HG03520 (cell line): ENCODE results near the gene CTDSP1.

Experiments used
- ATAC-seq: cut with Tn5 transposase; IDR thresholded peaks from one replicate; pipeline ENCODE4 v1.9.1; 2021; ENCODE audit warnings: mild to moderate bottlenecking, moderate library complexity; ENCODE audit not compliant: unreplicated experiment

The CTDSP1 gene

GRCh38 chr2:218382785-218383184 is 16.9 kb upstream of the CTDSP1 start:
- ATAC-seq: no peak

- ATAC-seq: no peak
Measured at GRCh38 chr2:218383892-218384519, 15.7 kb upstream of the CTDSP1 start.

DNA sequence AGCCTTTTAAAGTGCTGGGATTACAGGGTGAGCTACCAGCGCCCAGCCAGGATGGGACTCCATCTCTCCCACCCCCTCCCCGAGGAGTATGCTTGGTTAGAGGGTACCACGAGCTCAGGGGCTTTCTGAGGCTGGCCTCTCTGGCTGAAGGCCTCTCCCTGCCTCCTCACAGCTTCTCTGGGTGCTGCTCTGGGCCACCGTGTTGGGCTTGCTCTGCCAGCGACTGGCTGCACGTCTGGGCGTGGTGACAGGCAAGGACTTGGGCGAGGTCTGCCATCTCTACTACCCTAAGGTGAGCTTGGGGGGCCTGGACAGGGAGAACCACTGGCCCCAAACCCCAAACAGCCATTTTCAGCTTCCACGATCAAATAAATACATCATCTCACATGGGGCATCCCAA is 14.7 kb upstream of the CTDSP1 start:
- no peak for ATAC-seq

DNA sequence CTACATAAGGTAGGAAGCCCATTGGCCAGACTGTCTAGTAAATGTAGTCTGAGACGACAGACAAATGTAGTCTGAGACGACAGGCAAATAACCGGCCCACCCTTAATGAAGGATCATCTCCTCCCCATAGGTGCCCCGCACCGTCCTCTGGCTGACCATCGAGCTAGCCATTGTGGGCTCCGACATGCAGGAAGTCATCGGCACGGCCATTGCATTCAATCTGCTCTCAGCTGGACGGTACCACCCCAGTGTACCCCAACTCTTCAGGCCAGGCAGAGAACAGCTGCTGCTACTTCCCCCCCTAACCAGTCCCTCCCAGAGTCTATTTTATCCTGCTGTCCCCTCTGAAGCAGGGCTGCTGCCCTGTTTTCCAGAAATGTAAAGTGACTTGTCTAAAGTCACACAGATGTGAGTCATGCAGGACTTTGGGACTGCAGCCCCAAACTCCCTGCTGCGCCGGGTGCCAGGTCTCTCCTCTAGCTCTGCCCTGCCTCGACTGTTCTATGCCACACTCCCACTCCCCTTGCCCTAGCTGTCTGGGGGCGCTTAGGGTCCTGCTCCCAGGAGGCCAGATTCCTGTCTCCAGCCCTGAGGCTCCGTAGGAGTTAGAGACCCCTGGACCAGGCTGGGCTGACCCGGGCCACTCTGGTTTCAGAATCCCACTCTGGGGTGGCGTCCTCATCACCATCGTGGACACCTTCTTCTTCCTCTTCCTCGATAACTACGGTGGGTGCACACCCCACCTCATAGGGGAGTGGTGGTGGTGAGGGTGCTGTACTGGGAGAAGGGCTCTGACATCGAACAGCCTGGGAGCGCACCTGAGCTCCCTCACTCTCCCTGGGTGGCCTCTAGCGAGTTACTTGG is 12.9 kb upstream of the CTDSP1 start:
- no peak for ATAC-seq

DNA sequence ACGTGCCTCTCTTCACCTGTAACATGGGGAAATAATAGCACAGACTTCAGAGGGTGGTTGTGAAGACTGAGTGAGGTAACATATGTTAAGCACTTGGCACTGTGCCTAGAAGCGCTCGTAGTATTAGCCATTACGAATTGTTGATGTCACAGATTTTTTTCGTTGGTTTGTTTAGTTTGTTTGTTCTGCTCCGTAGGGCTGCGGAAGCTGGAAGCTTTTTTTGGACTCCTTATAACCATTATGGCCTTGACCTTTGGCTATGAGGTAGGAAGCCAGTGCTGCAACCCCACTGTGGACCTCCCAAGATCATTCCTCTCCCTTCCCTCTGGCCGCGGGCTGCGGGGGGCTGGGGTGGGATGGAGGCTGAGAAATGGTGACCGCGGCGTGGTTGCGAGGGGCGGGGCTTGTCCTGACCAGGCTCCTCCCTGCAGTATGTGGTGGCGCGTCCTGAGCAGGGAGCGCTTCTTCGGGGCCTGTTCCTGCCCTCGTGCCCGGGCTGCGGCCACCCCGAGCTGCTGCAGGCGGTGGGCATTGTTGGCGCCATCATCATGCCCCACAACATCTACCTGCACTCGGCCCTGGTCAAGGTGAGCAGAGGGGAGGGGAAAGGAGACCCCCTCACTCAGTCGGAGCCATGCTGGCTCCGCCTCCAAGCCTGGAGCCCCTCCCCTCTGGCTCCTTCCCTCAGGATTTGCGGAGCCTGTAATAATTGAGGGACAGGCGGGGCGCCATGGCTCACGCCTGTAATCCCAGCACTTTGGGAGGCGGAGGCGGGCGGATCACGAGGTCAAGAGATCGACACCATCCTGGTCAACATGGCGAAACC is 12.1 kb upstream of the CTDSP1 start:
- ATAC-seq: no peak

DNA sequence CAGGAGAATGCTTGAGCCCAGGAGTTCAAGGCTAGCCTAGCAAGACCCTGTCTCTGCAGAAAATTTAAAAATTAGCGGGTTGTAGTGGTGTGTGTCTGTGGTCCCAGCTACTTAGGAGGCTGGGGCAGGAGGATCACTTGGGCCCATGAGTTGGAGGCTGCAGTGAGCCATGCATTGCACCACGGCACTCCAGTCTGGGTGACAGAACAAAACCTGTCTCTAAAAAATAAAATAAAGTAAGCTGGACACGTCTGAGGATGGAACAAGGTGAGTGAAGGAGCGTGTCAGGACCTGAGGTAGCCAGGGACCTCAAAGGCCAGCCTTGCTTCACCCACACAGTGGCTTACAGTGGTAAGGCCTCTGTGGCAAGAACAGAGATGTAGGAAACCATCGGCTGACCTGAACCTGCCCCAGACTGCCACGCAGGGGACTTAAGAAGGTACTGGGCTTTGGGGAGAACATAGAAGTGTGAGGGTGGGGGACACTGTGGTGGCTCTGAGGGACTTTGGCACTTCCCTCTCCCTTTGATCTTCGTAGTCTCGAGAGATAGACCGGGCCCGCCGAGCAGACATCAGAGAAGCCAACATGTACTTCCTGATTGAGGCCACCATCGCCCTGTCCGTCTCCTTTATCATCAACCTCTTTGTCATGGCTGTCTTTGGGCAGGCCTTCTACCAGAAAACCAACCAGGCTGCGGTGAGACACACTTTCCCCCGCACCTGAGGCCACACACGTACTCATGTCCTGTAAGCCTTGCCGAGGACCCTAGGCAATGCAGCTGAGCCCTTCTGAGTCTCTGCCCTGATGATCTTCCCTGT is 10.1 kb upstream of the CTDSP1 start:
- no peak for ATAC-seq

- ATAC-seq: no peak
Measured at GRCh38 chr2:218391202-218391601, 8.5 kb upstream of the CTDSP1 start.

DNA sequence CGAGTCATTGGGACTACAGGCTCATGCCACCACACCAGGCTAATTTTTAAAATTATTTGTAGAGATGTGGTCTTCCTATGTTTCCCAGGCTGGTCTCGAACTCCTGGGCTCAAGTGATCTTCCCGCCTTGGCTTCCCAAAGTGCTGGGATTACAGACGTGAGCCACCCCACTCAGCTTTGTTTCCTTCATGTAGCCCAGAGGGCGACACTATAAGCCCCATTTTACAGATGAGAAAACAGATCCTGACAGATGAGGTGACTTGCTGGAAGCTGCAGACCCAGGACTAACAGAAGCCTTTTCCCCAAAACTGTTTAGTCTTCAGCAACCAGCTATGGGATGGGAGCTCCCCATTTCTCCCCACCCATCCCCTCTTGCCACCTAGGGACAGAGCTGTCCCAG is 7.2 kb upstream of the CTDSP1 start:
- ATAC-seq: no peak

DNA sequence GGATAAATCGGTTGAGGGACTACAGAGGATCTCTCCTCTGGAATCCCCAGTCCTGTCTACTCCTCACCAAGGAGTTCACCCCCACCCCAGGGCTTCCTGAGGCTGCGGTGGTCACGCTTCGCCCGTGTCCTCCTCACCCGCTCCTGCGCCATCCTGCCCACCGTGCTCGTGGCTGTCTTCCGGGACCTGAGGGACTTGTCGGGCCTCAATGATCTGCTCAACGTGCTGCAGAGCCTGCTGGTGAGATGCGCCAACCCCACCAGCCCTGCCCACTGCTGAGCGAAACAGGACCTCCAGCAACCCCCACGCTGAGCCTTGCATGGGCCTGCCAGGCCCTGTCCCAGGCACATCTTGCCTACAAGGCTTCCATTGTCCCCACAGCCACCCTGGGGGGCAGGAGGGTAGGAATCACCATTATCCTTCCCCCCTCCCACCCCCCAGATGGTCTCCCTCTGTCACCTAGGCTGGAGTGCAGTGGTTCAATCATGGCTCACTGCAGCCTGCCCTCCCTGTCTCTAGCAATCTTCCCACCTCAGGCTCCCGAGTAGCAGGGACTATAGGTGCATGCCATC is 6.7 kb upstream of the CTDSP1 start:
- no peak for ATAC-seq

GRCh38 chr2:218393750-218394290 is 5.8 kb upstream of the CTDSP1 start:
- no peak for ATAC-seq

GRCh38 chr2:218394298-218395089 is 5.2 kb upstream of the CTDSP1 start:
- no peak for ATAC-seq

DNA sequence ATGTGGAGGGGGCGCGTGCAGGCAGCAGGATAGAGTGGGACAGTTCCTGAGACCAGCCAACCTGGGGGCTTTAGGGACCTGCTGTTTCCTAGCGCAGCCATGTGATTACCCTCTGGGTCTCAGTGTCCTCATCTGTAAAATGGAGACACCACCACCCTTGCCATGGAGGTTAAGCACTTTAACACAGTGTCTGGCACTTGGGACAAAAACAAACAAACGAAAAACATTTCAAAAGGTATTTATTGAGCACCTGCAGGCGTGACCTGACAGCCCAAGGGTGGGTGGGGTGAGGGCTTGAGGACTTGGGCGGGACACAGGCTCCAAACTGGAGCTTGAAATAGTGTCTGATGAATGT is 4.6 kb upstream of the CTDSP1 start:
- ATAC-seq: no peak

GRCh38 chr2:218395456-218395825 is 4.2 kb upstream of the CTDSP1 start:
- ATAC-seq: no peak

DNA sequence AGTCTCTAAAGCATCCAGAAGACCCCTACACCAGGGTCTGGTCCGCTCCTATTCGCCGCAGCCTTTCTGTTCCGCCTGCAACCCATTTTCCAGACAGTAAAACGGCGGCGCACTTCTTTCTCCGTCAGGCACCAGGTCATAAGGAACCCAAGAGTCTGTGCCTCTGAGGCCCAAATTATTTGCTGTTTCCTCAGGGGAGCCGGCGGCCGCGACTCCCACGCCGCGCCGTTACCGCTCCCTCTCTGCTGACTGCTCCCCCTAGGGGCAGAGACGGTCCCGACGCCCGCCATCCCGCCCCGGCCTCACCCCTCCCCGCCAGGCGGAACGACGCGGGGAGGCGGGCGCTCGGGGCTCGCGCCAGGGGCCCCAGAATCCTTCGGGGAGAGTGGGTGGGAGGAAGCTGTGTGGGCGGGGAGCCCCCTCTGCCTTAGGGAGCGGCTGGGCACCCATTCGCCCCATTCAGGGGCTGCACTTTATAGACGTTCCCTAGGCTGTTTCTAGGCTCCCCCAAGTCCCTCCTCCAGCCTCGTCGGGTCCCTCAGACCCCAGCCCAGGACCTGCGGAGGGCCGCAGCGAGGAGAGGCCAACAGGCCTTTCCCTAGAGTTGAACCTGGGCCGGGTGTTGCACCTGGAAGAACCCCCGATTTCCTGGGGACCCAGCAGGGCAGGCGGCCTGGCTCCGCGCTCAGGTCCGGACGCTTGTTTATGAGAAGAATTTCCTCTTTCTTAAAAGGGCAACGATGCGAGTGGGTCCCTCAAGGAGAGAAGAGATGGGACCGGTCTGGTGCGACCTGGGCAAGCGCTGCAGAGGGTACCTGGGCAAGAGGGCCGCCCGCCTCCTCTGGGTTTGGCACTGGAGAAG is 3.6 kb upstream of the CTDSP1 start:
- peak; percentile 41 for ATAC-seq

DNA sequence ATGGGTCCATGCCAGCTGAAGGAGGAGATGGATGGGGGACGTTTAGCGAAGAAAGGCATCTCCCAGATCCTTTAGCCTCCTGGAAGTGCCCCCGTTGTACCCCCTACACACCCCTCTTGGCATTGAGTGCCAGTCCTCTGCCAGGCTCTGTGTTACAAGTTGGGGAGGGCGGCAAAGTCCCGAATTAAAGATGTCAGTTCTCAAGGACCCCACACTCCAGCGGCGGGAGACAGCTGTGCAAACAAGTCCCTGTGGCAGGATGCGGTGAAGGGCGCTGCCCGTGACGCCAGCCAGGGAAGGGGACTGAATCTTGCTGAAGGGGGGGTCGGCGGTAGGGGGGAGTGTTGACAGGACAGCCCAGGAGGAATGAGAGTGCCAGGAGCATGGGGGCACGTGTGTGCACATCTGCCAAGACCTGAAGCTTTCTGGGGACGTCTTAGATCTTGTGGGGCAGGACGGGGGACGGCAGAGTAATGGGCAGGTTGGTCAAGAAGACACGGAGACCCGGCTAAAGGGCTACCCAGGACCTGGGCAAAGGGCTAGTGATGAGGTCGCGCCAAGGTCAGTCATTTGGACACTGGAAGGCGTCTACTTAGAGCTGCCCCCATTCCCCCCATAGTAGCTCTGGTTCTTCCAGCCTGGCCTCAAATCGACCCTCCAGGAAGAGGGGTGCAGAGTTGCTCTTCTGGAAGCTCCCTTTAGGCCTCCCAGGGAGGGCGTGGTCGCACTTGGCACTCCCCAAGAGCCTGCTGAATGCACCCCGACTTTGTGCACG is 2.8 kb upstream of the CTDSP1 start:
- ATAC-seq: no peak

DNA sequence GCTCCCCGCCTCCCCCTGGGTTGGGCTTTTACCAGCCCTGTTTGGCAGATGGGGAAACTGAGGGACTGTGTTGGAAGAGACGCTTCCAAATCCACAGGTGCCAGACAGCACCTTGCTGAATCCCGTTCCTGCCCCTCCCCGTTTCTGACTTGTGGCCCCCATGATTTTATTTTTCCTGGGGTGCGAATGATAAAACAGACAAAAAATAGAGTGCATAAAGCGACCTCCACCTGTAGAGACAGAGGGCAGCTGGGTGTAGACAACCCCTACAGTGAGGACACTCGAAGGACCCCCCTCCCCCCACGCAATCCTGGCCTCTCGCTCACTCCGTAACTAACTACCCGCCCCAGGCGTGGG is 2.2 kb upstream of the CTDSP1 start:
- ATAC-seq: no peak

DNA sequence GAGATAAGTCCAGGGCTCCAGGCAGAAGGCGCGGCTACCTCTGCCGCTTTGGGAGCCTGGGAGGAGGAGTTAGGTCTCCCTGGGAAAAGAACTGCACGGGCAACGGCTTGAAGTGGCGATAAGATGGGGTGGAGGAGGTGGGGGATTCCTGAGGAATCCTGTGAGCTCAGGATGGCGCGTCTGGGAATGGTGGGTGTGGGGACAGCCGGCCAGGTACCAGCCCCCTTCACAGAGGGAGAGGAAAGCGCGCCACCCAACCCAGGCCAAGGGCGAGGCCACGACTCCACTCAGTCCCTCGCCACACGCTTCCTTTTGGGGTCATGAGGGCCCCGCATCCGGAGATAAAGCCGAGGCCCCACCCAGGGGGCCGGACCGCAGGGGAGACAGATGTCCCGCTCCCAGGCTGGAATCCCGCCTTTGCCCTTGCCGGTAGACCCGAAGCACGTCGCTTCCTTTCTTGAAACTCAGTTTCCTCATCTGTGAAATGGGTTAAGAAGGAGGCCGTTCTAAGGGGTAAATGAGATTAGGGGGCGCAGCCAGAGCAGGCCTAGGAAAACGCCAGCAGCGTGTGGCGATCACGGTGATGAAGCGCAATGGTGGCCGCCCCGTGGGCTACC is 1.7 kb upstream of the CTDSP1 start:
- ATAC-seq: no peak
